ENCODE data around the gene RASGRF2.

RASGRF2 gene

DNA sequence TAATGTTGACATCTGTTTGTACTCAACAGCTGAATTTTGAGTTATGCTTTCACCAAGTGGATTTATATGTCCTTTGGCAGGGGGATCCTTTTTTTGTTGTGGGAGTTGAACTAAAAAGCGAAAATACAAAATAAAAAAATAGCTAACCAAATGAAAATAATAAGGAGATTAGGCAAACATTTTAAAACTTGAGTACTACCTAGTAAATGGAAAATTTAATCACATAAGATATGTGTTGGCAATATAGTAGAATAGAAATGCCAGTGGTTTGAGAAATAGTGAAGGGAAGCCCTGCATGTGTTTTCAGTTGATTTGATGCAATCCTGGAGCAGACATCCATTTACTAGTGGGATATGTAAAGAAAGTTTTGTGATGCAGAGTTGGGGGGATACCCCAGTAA, 98.0 kb downstream of the RASGRF2 start:
- no peak overlapping the region for H3K4me3 ChIP-seq (ENCODE audit: low read depth, low read length)
- H3K9me3 ChIP-seq = no peaks in the 10 kb centered on the region
- no peak for DNase-seq
- TF ChIP-seq, protein P1, sequence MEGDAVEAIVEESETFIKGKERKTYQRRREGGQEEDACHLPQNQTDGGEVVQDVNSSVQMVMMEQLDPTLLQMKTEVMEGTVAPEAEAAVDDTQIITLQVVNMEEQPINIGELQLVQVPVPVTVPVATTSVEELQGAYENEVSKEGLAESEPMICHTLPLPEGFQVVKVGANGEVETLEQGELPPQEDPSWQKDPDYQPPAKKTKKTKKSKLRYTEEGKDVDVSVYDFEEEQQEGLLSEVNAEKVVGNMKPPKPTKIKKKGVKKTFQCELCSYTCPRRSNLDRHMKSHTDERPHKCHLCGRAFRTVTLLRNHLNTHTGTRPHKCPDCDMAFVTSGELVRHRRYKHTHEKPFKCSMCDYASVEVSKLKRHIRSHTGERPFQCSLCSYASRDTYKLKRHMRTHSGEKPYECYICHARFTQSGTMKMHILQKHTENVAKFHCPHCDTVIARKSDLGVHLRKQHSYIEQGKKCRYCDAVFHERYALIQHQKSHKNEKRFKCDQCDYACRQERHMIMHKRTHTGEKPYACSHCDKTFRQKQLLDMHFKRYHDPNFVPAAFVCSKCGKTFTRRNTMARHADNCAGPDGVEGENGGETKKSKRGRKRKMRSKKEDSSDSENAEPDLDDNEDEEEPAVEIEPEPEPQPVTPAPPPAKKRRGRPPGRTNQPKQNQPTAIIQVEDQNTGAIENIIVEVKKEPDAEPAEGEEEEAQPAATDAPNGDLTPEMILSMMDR (IDR thresholded peaks at IDR 0.05; ENCODE audit: low read depth, low read length) = no peak
- H3K36me3 ChIP-seq = no peaks in the 10 kb centered on the region
- H3K4me1 ChIP-seq = no peaks in the 10 kb centered on the region
- H3K27me3 ChIP-seq = no peaks in the 10 kb centered on the region

DNA sequence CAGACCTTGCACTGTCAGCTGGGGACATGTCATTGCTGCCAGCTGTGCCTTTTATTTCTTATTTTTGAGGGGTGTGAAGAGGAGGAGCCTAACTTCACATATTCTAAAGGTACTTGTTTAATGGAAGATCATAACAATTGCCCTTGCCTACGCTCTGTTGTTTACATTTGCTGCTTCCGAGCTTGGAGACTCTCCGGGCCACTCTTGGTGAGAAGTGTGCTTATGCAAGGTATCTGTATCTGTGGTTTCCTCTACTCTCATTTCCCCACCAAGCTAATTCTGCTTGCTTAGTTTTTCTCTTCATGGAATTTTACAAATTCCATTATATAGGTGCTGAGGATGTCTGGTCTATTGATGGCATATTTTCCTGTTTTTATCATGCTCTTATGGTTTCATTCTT, 105.3 kb downstream of the RASGRF2 start:
- Histone ChIP-seq H3K4me1 (no peaks in the 10 kb centered on the region), H3K36me3 (no peaks in the 10 kb centered on the region; the same call in 1 of the 2 replicates), H3K27me3 (no peaks in the 10 kb centered on the region), H3K9me3 (no peaks in the 10 kb centered on the region), H3K4me3 (ENCODE audit: low read depth, low read length) (no peak overlapping the region)
- no peak for DNase-seq
- TF ChIP-seq, protein P1 (IDR thresholded peaks at IDR 0.05; ENCODE audit: low read depth, low read length) = no peak

DNA sequence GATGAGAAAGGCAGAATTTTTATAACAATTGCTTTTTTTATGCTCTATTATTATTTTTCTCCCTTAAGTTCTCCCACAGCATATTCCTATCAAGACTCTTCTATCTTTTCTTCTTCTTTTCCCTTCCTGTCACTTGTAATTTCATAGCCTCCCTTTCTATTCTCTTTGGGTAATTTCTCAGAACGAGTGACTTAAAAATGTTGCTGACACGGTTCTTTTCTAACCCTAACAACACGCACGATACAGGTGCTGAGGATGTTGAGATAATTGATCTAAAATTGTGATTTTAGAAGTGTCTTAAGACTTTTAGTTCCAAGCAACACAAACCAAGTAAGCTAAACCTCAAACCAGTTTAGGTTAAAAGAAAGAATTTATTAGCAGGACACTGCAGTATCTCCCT, 105.9 kb downstream of the RASGRF2 start:
- TF ChIP-seq, protein P1 (IDR thresholded peaks at IDR 0.05; ENCODE audit: low read depth, low read length) = no peak
- Histone ChIP-seq H3K9me3 (no peaks in the 10 kb centered on the region), H3K4me1 (no peaks in the 10 kb centered on the region), H3K4me3 (ENCODE audit: low read depth, low read length) (no peak overlapping the region), H3K36me3 (no peaks in the 10 kb centered on the region; the same call in 1 of the 2 replicates), H3K27me3 (no peaks in the 10 kb centered on the region)
- no peak for DNase-seq

DNA sequence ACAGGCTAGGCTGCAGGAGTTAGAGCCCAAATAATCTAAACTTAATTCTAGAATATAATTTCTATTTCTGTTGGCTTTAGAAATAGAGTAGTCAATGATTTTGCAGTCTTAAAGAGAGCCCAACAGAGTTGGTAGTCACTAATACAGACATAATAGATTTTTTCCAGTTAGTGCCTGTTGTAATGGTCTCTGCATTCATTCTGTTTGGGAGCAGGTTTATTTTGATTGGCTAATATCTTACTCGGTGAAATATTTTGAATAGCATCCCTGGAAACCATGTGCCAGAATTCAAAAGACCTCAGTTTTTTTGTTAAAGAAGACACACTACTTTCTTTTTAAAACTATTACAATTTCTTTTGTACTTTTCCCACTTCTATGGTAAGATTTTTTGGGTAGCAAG, 107.2 kb downstream of the RASGRF2 start:
- Histone ChIP-seq H3K4me1 (no peaks in the 10 kb centered on the region), H3K36me3 (no peaks in the 10 kb centered on the region; the same call in 1 of the 2 replicates), H3K4me3 (ENCODE audit: low read depth, low read length) (no peak overlapping the region), H3K27me3 (no peaks in the 10 kb centered on the region), H3K9me3 (no peaks in the 10 kb centered on the region)
- TF ChIP-seq, protein P1 (IDR thresholded peaks at IDR 0.05; ENCODE audit: low read depth, low read length) = no peak
- no peak for DNase-seq

DNA sequence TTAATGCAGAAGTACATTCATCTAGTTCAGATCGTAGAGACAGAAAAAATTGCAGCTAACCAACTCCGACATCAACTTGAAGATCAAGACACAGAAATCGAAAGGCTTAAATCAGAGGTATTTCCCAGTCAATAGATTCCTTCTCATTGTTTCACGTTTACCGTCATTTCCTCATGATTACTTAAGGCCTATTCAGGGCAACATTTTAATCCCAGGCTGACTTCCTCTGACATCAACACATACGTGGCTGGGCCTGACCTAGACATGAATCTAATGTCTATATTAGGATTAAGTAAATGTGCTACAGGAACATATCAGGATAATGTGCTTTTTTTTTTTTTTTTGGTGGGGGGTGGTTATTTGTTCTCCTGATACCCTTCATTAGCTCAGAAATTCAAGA, 107.9 kb downstream of the RASGRF2 start:
- H3K4me1 ChIP-seq = no peaks in the 10 kb centered on the region
- no peak overlapping the region for H3K4me3 ChIP-seq (ENCODE audit: low read depth, low read length)
- H3K36me3 ChIP-seq = no peaks in the 10 kb centered on the region; the same call in 1 of the 2 replicates
- TF ChIP-seq, protein P1 (IDR thresholded peaks at IDR 0.05; ENCODE audit: low read depth, low read length) = no peak
- H3K27me3 ChIP-seq = no peaks in the 10 kb centered on the region
- no peak for DNase-seq
- H3K9me3 ChIP-seq = no peaks in the 10 kb centered on the region

DNA sequence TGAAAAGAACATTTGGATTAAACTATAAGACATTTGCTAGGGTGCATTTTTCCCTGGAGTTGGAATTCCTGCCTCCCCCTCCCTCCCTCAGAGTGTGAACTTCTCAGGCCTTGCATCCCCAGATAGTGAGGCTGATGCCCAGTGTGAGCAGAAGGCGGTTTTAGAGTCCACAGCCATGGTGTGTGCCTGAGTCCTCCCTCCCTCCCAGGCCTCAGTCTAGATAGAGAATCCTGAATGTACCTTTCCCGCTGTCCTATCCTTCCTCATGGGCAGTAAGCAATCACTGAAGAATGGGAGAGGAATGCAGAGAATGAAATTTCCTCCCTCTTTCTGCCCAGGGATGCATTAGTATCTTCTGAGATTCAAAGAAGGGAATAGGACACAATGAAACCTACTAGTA, 108.5 kb downstream of the RASGRF2 start:
- H3K36me3 ChIP-seq = no peaks in the 10 kb centered on the region; the same call in 1 of the 2 replicates
- H3K4me1 ChIP-seq = no peaks in the 10 kb centered on the region
- no peaks in the 10 kb centered on the region for H3K9me3 ChIP-seq
- DNase-seq = no peak
- no peaks in the 10 kb centered on the region for H3K27me3 ChIP-seq
- no peak overlapping the region for H3K4me3 ChIP-seq (ENCODE audit: low read depth, low read length)
- TF ChIP-seq, protein P1 (IDR thresholded peaks at IDR 0.05; ENCODE audit: low read depth, low read length) = no peak
